WI38 (cell line): ENCODE measurements around the gene TAS2R5.
"Not testable (repeated sequence)": the region's sequence is repeated elsewhere in the genome, so short reads cannot be mapped to it uniquely, and the experiment has no call there.

ENCODE experiments used
- H3K4me3 ChIP-seq: 2 replicates; pipeline ENCODE4 v1.5.1; 2011; ENCODE audit warnings: low read depth, mild to moderate bottlenecking, control low read depth, low read length
- TF ChIP-seq, protein P1 (sequence below): IDR thresholded peaks from 2 replicates; pipeline ENCODE4 v1.5.1; 2012; ENCODE audit warnings: low read depth, mild to moderate bottlenecking, control low read depth, low read length

The TAS2R5 gene

DNA sequence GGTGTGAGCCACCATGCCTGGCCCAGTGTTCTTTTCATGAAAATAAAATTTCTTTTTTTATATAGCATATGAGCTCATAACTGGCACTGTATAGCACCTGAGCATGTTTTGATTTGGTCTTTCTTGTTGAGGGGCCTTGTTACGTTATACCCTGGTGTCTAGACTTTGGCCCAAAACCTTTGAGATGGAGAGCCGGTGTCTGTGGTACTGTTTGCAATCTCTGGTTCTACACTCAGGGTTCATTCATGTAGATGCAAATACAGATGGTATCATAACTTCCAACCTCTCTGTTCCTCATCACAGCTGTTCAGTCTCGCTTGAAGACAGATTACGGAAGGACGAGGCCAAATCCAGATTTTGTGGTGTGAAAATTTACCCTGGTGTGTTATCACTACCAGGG is at the start of gene TAS2R5:
Gene TAS2R5 (plus strand): TSS at position 301 of the 400 bp plus-strand sequence. CDS start 145 bp downstream, outside the sequence.
- TF ChIP-seq, protein P1, sequence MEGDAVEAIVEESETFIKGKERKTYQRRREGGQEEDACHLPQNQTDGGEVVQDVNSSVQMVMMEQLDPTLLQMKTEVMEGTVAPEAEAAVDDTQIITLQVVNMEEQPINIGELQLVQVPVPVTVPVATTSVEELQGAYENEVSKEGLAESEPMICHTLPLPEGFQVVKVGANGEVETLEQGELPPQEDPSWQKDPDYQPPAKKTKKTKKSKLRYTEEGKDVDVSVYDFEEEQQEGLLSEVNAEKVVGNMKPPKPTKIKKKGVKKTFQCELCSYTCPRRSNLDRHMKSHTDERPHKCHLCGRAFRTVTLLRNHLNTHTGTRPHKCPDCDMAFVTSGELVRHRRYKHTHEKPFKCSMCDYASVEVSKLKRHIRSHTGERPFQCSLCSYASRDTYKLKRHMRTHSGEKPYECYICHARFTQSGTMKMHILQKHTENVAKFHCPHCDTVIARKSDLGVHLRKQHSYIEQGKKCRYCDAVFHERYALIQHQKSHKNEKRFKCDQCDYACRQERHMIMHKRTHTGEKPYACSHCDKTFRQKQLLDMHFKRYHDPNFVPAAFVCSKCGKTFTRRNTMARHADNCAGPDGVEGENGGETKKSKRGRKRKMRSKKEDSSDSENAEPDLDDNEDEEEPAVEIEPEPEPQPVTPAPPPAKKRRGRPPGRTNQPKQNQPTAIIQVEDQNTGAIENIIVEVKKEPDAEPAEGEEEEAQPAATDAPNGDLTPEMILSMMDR, result no peak
- no peak within 1 kb of the TSS for H3K4me3 ChIP-seq

DNA sequence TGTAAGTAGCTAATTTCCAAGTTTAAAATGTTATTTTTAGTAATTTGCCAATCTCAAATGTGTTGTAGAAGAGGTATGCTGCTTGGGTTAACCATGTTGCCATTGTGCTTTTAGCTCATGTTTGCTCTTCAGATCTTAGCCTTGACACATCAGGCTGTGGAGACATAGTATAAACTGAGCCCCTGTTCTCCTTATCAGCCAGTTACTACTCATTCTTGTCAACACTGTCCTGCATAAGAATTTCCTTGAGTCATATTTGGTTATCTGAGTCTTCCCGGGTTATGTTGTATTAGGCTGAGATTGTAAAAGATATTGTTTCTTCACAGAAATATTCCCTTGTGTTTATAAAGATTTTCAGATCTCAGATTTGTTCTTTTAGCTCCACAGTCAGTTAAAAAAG is 47.8 kb upstream of the TAS2R5 start:
- TF ChIP-seq, protein P1, result no peak
- no peak overlapping the region for H3K4me3 ChIP-seq

- TF ChIP-seq, protein P1, result no peak
Observed at GRCh38 chr7:141744131-141744530, 45.9 kb upstream of the TAS2R5 start.

DNA sequence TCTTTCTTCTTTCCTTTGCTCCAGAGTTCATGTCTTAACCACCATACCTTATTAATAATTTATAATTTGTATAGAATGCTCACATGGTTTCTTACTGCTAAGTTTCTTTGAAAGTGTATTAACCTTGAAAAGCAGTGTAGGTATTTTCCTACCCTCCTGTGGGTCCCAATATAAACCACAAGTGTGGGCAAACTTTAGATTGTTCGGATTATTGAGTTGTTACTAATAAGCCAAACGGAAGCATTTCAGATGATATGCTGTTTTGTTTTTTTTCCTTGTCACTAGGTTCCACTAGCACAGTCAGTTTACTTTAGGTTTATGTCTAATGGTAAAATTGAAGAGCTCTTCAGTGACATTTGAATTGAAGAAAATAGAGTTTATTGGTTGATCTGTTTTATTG is 41.6 kb upstream of the TAS2R5 start:
- H3K4me3 ChIP-seq, result no peak overlapping the region

More at GRCh38 chr7:141744131-141744530, 45.9 kb upstream of the TAS2R5 start:
- H3K4me3 ChIP-seq, result no peak overlapping the region

GRCh38 chr7:141751904-141752303 is 38.1 kb upstream of the TAS2R5 start:
- H3K4me3 ChIP-seq, result not testable (repeated sequence)

More for the DNA sequence above, 41.6 kb upstream of the TAS2R5 start:
- TF ChIP-seq, protein P1, result no peak

DNA sequence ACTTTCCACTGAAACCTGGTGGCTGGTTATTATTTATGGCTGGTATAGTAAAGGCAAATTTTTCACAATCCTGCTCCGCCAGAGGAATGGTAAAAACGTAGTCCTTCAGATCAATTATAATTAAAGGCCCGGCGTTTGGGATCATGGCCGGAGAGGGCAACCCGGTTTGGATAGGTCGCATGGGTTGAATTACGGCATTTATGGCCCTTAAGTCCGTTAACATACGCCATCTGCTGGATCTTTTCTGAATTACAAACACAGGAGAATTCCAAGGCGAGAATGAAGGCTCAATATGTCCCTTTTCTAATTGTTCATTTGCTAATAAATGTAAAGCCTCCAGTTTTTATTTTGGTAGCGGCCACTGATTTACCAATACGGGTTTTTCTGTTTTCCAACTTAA is 37.4 kb upstream of the TAS2R5 start:
- no peak overlapping the region for H3K4me3 ChIP-seq
- TF ChIP-seq, protein P1, result no peak

GRCh38 chr7:141754939-141755338 is 35.1 kb upstream of the TAS2R5 start:
- TF ChIP-seq, protein P1, result peak; percentile 29
- no peak overlapping the region for H3K4me3 ChIP-seq

GRCh38 chr7:141763797-141764196 is 26.2 kb upstream of the TAS2R5 start, which contains the start of gene TAS2R3:
TAS2R3 (plus strand) TSS chr7:141764097; CDS start chr7:141764159, 62 bp downstream.
- TF ChIP-seq, protein P1, result no peak
- no peak within 1 kb of the TSS for H3K4me3 ChIP-seq

GRCh38 chr7:141770083-141770583 is 19.9 kb upstream of the TAS2R5 start:
- H3K4me3 ChIP-seq, result not testable (repeated sequence)
